Pericardium fibroblast (primary cell): ENCODE measurements around the gene SLC39A12. TPM values are rescaled to one million over a fixed set of nuclear protein-coding genes. Genes with fewer than 3 reads are reported as not detected.

ENCODE experiments used
- total RNA-seq: library from RNA; depleted of rRNA; stranded (reverse); fragments of >200 nt; gene quantifications from 2 replicates; pipeline ENCODE4 v1.2.3, GENCODE V29; 2015

The SLC39A12 gene
- not detected in 2 replicates for total RNA-seq

GRCh38 chr10:17951868-17952371 is at the start of gene SLC39A12:
SLC39A12 (plus strand) TSS chr10:17951918; CDS start chr10:17953277, 1,359 bp downstream.

Other genes with a start within 250 kb of the SLC39A12 start
- under 0.01 TPM in 1 of 2 replicates, not detected in the other for gene TMEM236, start 199.7 kb upstream of the SLC39A12 start, total RNA-seq
- 0.09 TPM in 1 of 2 replicates, not detected in the other for gene MRC1, start 142.6 kb upstream of the SLC39A12 start, total RNA-seq
- gene CACNB2, start 188.5 kb downstream of the SLC39A12 start, total RNA-seq, result 1.2 and 1.9 TPM in 2 replicates